GM12874 (cell line): ENCODE data around the gene DOCK10.

Source experiments
- CTCF ChIP-seq: IDR thresholded peaks from 2 replicates; pipeline ENCODE4 v1.5.1; 2011; ENCODE audit warnings: low read depth, mild to moderate bottlenecking, control low read depth, low read length, moderate library complexity; ENCODE audit not compliant: insufficient read depth

Gene DOCK10

GRCh38 chr2:225032246-225032645 is 10.0 kb downstream of the DOCK10 start:
- no peak for TF ChIP-seq CTCF

- TF ChIP-seq CTCF, result no peak
Observed at GRCh38 chr2:225031599-225031998, 10.7 kb downstream of the DOCK10 start.

GRCh38 chr2:225030893-225031292 is 11.4 kb downstream of the DOCK10 start:
- no peak for TF ChIP-seq CTCF

GRCh38 chr2:225030203-225030602 is 12.1 kb downstream of the DOCK10 start:
- TF ChIP-seq CTCF, result no peak

- no peak for TF ChIP-seq CTCF
Observed at GRCh38 chr2:225028572-225028971, 13.7 kb downstream of the DOCK10 start.

- TF ChIP-seq CTCF, result no peak
Observed at GRCh38 chr2:225027061-225027762, 15.1 kb downstream of the DOCK10 start.

DNA sequence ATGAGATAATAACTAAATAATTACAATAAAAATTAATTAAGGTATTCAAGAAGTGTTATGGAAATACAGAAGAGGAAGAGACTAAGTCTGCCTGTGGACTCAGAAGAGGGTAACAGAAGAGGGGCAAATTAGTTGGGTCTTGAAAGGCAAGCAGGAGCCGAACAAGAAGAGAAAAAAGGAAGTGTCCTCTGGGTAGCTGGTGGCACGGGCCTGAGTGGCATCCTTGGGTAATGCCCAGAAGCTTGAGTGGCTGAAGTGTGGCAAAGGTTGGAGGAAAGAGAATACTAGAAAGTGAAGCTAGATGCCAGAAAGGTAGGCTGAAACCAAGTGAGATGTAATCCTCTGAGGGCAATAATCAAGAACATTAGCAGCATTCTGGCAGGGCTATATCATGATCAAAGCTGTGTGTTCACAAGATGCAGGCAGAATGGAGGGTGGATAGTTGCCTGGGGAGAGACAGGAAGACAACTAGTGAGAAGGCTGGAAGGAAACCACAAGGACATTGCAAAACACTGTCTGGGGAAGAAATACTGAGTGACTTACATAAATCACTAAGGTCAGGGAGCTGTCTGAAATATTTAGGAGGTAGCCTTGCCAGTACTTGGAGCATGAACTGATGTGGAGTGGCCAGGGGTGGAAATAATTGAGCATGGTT is 16.2 kb downstream of the DOCK10 start:
- TF ChIP-seq CTCF, result no peak
